Common myeloid progenitor, CD34-positive (primary cell): ENCODE data around the gene TMED7.

Experiments used
- CTCF ChIA-PET: fragments of 350-600 bp; sonication (Branson Sonifier 250); formaldehyde crosslinking; loops from one replicate; lab custom pipeline; 2021; ENCODE audit warnings: antibody characterized with exemption; lab: Charles Lee
- POLR2A ChIA-PET: fragments of 350-600 bp; sonication (Branson Sonifier 250); formaldehyde crosslinking; loops from one replicate; lab custom pipeline; 2021; ENCODE audit warnings: antibody characterized with exemption; lab: Charles Lee
- DNase-seq, 3 donors: peaks; one replicate each; pipeline versions ENCODE4 v3.0.0 to v3.0.0-alpha.2; 2013
- H3K27ac ChIP-seq, 2 experiments: 1 replicate in 1 of 2; 2 replicates in 1 of 2; pipeline ENCODE4 v1.7.0; 2013; ENCODE audit warnings: inconsistent platforms in 2 of 2, low read length in 2 of 2, mild to moderate bottlenecking in 2 of 2, low read depth in 1 of 2, moderate library complexity in 1 of 2; ENCODE audit not compliant: severe bottlenecking in 2 of 2, insufficient read depth in 1 of 2, poor library complexity in 1 of 2
- H3K27me3 ChIP-seq, 5 experiments: replicated peaks in 2 of 5; 1 replicate in 3 of 5; 2 replicates in 2 of 5; pipeline versions ENCODE4 v1.6.1 to v1.7.0; 2013; ENCODE audit warnings: low read length in 4 of 5, mild to moderate bottlenecking in 2 of 5, moderate library complexity in 2 of 5, inconsistent platforms in 1 of 5; ENCODE audit not compliant: insufficient read depth in 5 of 5, control insufficient read depth in 4 of 5
- H3K36me3 ChIP-seq, 4 experiments: 1 replicate in 2 of 4; 2 replicates in 2 of 4; pipeline versions ENCODE4 v1.6.1 to v1.7.0; 2013; ENCODE audit warnings: low read length in 3 of 4, control low read depth in 1 of 4, mild to moderate bottlenecking in 1 of 4; ENCODE audit not compliant: control insufficient read depth in 4 of 4, insufficient read depth in 4 of 4
- H3K4me1 ChIP-seq, 4 experiments: 1 replicate in 3 of 4; 2 replicates in 1 of 4; pipeline versions ENCODE4 v1.6.1 to v1.7.1; 2013; ENCODE audit warnings: low read length in 3 of 4, mild to moderate bottlenecking in 3 of 4, control low read depth in 1 of 4, inconsistent platforms in 1 of 4, moderate library complexity in 1 of 4; ENCODE audit not compliant: control insufficient read depth in 4 of 4, insufficient read depth in 4 of 4; ENCODE audit errors: control extremely low read depth in 1 of 4
- H3K4me3 ChIP-seq, 7 experiments: 1 replicate in 4 of 7; 2 replicates in 3 of 7; pipeline versions ENCODE4 v1.5.1 to v1.7.0; 2013; ENCODE audit warnings: mild to moderate bottlenecking in 7 of 7, low read length in 6 of 7, moderate library complexity in 6 of 7, inconsistent platforms in 2 of 7, low read depth in 2 of 7, control low read depth in 1 of 7; ENCODE audit not compliant: insufficient read depth in 4 of 7, control insufficient read depth in 1 of 7; ENCODE audit errors: extremely low read depth in 1 of 7
- H3K9me3 ChIP-seq, 5 experiments: 1 replicate in 4 of 5; 2 replicates in 1 of 5; pipeline versions ENCODE4 v1.6.1 to v1.7.1; 2013; ENCODE audit warnings: low read length in 4 of 5, mild to moderate bottlenecking in 2 of 5, inconsistent platforms in 1 of 5, low read depth in 1 of 5, moderate library complexity in 1 of 5; ENCODE audit not compliant: control insufficient read depth in 4 of 5, insufficient read depth in 2 of 5; ENCODE audit errors: control extremely low read depth in 1 of 5
- WGBS: methylation state at CpG from one replicate; pipeline ENCODE4 v1.1.5; 2013; ENCODE audit not compliant: insufficient coverage; 5-methylcytosine and 5-hydroxymethylcytosine counted together

Gene TMED7

DNA sequence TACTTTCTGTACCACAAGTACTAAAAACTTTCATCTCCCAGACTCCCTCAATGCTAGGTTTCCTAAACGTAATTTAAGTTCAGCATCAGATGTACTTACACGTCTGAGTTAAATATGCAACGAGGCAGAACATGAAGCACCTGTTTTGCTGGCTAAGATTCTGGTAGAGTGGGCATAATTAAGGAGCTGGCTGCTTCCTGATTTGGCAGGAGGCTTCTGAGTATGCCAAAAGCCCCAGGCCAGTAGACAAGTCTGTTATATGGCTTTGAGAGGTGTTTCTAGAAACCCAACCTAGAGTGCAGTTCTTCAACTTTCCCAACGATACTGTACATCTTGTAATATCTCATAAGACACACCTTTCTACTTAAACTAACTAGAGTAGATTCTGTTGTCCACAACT lies 37.2 kb downstream of the TMED7 start:
- H3K27ac ChIP-seq = no peak overlapping the region
- H3K4me1 ChIP-seq = no peaks in the 10 kb centered on the region
- WGBS = 86% methylated on average over 3 of the region's 4 CpGs
- H3K27me3 ChIP-seq = no peaks in the 10 kb centered on the region
- H3K4me3 ChIP-seq = no peak overlapping the region
- ChIA-PET POLR2A (no interaction called here), CTCF (interaction anchor here (1.1 to 4.0 kb wide), 4 partner anchors 13 to 280 kb away, joined by 3 to 26 read pairs (median 12); partner anchors contain the start of gene TICAM2)
- DNase-seq = no peak
- H3K9me3 ChIP-seq = no peaks in the 10 kb centered on the region
- H3K36me3 ChIP-seq = no peaks in the 10 kb centered on the region

DNA sequence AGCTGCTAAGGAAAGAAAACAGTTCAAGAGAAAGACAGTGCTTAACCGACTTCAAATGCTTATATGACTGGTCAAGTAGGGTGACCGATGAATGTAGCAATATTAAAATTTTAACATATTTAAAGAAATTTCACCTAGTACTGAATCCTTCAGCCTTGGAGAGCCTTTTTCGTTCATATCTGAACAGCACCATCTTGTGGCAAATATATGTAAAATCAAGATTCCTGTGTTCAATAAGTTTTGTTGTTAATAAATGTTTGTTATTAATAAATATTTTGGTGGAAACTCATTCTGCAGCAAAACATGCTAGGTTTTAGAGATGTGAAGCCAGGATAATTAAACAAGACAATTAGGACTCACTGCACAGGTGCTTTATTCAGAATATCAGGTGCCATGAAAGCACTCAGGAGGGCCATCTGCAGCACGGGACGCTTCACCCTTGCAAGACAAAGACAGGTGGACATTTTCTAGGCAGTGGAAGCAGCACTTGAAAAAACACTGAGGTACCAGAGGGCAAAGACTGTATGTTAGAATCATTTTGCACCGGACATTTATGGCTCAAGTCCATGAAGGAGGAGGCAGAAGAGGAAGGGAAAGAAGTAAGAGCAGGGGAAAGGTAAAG lies 39.2 kb downstream of the TMED7 start:
- no peaks in the 10 kb centered on the region for H3K27me3 ChIP-seq
- WGBS = 96% methylated on average over 3 of the region's 6 CpGs
- H3K36me3 ChIP-seq = no peaks in the 10 kb centered on the region
- POLR2A ChIA-PET = no interaction called here
- CTCF ChIA-PET = interaction anchor here (1.0 to 4.0 kb wide), 3 partner anchors 12 to 278 kb away, joined by 3 to 26 read pairs (median 4); no protein-coding TSS in a partner anchor
- H3K27ac ChIP-seq = no peak overlapping the region
- DNase-seq = peak in 2 of 3 donors; percentile 34 to 41
- H3K9me3 ChIP-seq = no peaks in the 10 kb centered on the region
- no peak overlapping the region for H3K4me3 ChIP-seq
- H3K4me1 ChIP-seq = no peaks in the 10 kb centered on the region

DNA sequence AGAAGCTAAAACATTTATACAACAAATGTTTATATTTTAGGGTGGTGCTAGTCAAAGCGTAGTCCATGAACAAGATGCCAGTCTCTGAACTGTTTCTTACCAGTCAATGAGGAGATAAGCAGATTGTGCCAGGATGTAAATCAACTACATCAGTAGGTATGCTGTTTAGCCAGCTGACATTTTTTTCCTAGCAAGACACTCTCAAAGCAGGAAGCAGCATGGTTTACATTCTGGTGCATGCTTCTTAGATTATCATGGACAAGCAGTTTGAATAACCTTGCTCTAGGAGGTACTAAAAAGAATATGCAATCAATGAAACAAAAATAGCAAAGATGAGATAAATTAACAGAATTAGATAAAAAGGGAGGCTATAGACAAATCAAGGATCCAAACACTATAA lies 40.6 kb downstream of the TMED7 start:
- 100% methylated on average over 1 of the region's 1 CpG for WGBS
- Histone ChIP-seq H3K27me3 (no peaks in the 10 kb centered on the region), H3K4me3 (no peak overlapping the region), H3K9me3 (no peaks in the 10 kb centered on the region), H3K4me1 (no peaks in the 10 kb centered on the region), H3K27ac (no peak overlapping the region), H3K36me3 (no peaks in the 10 kb centered on the region)
- no peak for DNase-seq
- CTCF ChIA-PET = interaction anchor here (0.8 kb wide), 1 partner anchor 17 kb away, joined by 3 read pairs; no protein-coding TSS in a partner anchor
- POLR2A ChIA-PET = no interaction called here

GRCh38 chr5:115584501-115584900 lies 41.3 kb downstream of the TMED7 start:
- WGBS = 100% methylated on average over 1 of the region's 1 CpG
- Histone ChIP-seq H3K36me3 (no peaks in the 10 kb centered on the region), H3K27me3 (no peaks in the 10 kb centered on the region), H3K4me1 (no peaks in the 10 kb centered on the region), H3K27ac (no peak overlapping the region), H3K4me3 (no peak overlapping the region), H3K9me3 (no peaks in the 10 kb centered on the region)
- POLR2A ChIA-PET = no interaction called here
- no peak for DNase-seq
- CTCF ChIA-PET = no interaction called here

GRCh38 chr5:115583474-115583873 lies 42.4 kb downstream of the TMED7 start:
- Histone ChIP-seq H3K36me3 (no peaks in the 10 kb centered on the region), H3K4me3 (no peak overlapping the region), H3K27me3 (no peaks in the 10 kb centered on the region), H3K9me3 (no peaks in the 10 kb centered on the region), H3K4me1 (no peaks in the 10 kb centered on the region), H3K27ac (no peak overlapping the region)
- CTCF ChIA-PET = interaction anchor here (1.3 to 1.7 kb wide), 2 partner anchors 272 to 274 kb away, joined by 3 to 5 read pairs; no protein-coding TSS in a partner anchor
- 100% methylated on average over 2 of the region's 3 CpGs for WGBS
- DNase-seq = no peak
- POLR2A ChIA-PET = no interaction called here

- ChIA-PET POLR2A (no interaction called here), CTCF (no interaction called here)
- Histone ChIP-seq H3K27me3 (no peaks in the 10 kb centered on the region), H3K4me1 (no peaks in the 10 kb centered on the region), H3K27ac (no peak overlapping the region), H3K9me3 (no peaks in the 10 kb centered on the region), H3K4me3 (no peak overlapping the region), H3K36me3 (no peaks in the 10 kb centered on the region)
- DNase-seq = no peak
- 100% methylated on average over 1 of the region's 2 CpGs for WGBS
Observed at GRCh38 chr5:115580941-115581340, 44.9 kb downstream of the TMED7 start.

- Histone ChIP-seq H3K36me3 (no peaks in the 10 kb centered on the region), H3K4me1 (peaks cover 0 to 3% (median 0%) of the 10 kb centered on the region in 4 experiments), H3K4me3 (no peak overlapping the region), H3K27me3 (no peaks in the 10 kb centered on the region), H3K9me3 (no peaks in the 10 kb centered on the region), H3K27ac (no peak overlapping the region)
- DNase-seq = no peak
- CTCF ChIA-PET = no interaction called here
- WGBS = 89% methylated on average over 5 of the region's 6 CpGs
- POLR2A ChIA-PET = no interaction called here
Observed at GRCh38 chr5:115579747-115580173, 46.1 kb downstream of the TMED7 start.
